ENCODE data around the gene RXFP3.

DNA sequence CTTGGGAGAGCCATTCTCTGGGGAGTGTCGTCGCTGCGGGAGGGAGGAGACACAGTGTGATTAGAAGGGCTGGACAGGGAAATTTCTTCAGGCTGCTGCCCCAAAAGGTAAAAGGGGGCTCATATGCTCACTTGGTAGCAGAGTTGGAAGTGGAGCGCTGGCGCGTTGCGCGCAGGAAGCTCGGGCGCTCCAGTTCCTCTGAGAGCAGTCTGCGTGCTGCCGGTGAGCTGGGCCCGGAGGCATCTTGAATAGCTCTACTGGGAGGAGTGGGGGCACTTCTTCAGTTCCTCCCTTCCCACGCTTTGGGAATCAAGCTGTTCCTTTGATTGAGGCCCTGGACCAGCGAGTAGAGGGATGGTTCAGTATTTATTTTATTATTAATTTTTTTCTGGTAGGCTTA is 2.7 kb downstream of the RXFP3 start:
- TF ChIP-seq POLR2A (IDR thresholded peaks at IDR 0.05; ENCODE audit: low read length) (no peak), GATA1 (IDR thresholded peaks at IDR 0.05; ENCODE audit: low read depth, low read length) (no peak)
